GM12892 (cell line): ENCODE results near the gene KDM4D. TPM values are rescaled to one million over a fixed set of nuclear protein-coding genes. Genes with fewer than 3 reads are reported as not detected.
A peak's percentile ranks its signal among the peaks of the same experiment; 100 is the strongest.
"Not testable (repeated sequence)": the region's sequence is repeated elsewhere in the genome, so short reads cannot be mapped to it uniquely, and the experiment has no call there.

Experiments used
- DNase-seq: peaks from one replicate; pipeline ENCODE4 v3.0.0; 2011; ENCODE audit not compliant: insufficient read length
- FAIRE-seq: peaks from 2 replicates; lab custom pipeline; 2011; peaks lifted over from hg19 to GRCh38; lab: Jason Lieb, UNC
- POLR2A ChIP-seq: IDR thresholded peaks from 2 replicates; pipeline ENCODE4 v1.6.1; 2011; ENCODE audit warnings: low read depth, low read length, control low read depth
- POLR2AphosphoS5 ChIP-seq: IDR thresholded peaks from 2 replicates; pipeline ENCODE4 v1.6.1; 2011; ENCODE audit warnings: low read depth, low read length, control low read depth
- TAF1 ChIP-seq: IDR thresholded peaks from 2 replicates; pipeline ENCODE4 v1.6.1; 2011; ENCODE audit warnings: low read depth, mild to moderate bottlenecking, control low read depth, low read length, borderline replicate concordance
- polyA plus RNA-seq: library from polyadenylated mRNA; unstranded; fragments of >200 nt; gene quantifications from one replicate; pipeline ENCODE4 v1.2.1, GENCODE V29; 2012; ENCODE audit warnings: missing spikeins, inconsistent platforms; ENCODE audit not compliant: missing spikeins

Gene KDM4D
- 1.3 TPM for polyA plus RNA-seq

- TF ChIP-seq POLR2AphosphoS5 = peak; percentile 90
- TF ChIP-seq TAF1 = peak; percentile 88
- TF ChIP-seq POLR2A = peak; percentile 90
- FAIRE-seq (peak; percentile 98), DNase-seq (peak; percentile 85)
Measured at GRCh38 chr11:94973099-94973968, at the start of gene KDM4D, which contains the start of gene CWC15. Gene KDM4D (plus strand): TSS chr11:94973709. CDS start chr11:94997373, 23,664 bp downstream. Gene CWC15 (minus strand): TSS chr11:94973556. CDS start chr11:94972185, 1,371 bp downstream.

- no peak for DNase-seq
- no peak for TF ChIP-seq POLR2A
- TF ChIP-seq POLR2AphosphoS5 = no peak
- TF ChIP-seq TAF1 = no peak
- FAIRE-seq = peak; percentile 54
Measured at GRCh38 chr11:94924171-94924572, 49.3 kb upstream of the KDM4D start.

GRCh38 chr11:94924612-94925011, 48.9 kb upstream of the KDM4D start:
- TF ChIP-seq TAF1 = no peak
- no peak for TF ChIP-seq POLR2AphosphoS5
- TF ChIP-seq POLR2A = no peak
- FAIRE-seq (no peak), DNase-seq (no peak)

GRCh38 chr11:94925422-94926270, 47.9 kb upstream of the KDM4D start:
- no peak for FAIRE-seq

GRCh38 chr11:94926271-94926625, 47.3 kb upstream of the KDM4D start:
- FAIRE-seq = peak; percentile 30

More at GRCh38 chr11:94925422-94926270, 47.9 kb upstream of the KDM4D start:
- TF ChIP-seq POLR2AphosphoS5 (no peak), TAF1 (no peak), POLR2A (no peak)
- DNase-seq = no peak

GRCh38 chr11:94926698-94927237, 46.7 kb upstream of the KDM4D start:
- TF ChIP-seq POLR2AphosphoS5 = no peak
- no peak for TF ChIP-seq TAF1
- no peak for TF ChIP-seq POLR2A
- DNase-seq = no peak
- FAIRE-seq = no peak

More at GRCh38 chr11:94926271-94926625, 47.3 kb upstream of the KDM4D start:
- TF ChIP-seq POLR2A (no peak), POLR2AphosphoS5 (no peak)
- DNase-seq = no peak

GRCh38 chr11:94928117-94928990, 45.2 kb upstream of the KDM4D start:
- TF ChIP-seq POLR2A (no peak), TAF1 (no peak), POLR2AphosphoS5 (no peak)
- no peak for FAIRE-seq

GRCh38 chr11:94932072-94932471, 41.4 kb upstream of the KDM4D start:
- FAIRE-seq = not testable (repeated sequence)

More at GRCh38 chr11:94928117-94928990, 45.2 kb upstream of the KDM4D start:
- no peak for DNase-seq

GRCh38 chr11:94932503-94932902, 41.0 kb upstream of the KDM4D start:
- DNase-seq = no peak
- FAIRE-seq = no peak
- TF ChIP-seq POLR2A = no peak
- TF ChIP-seq TAF1 = no peak
- no peak for TF ChIP-seq POLR2AphosphoS5

More at GRCh38 chr11:94932072-94932471, 41.4 kb upstream of the KDM4D start:
- DNase-seq = not testable (repeated sequence)

- TF ChIP-seq POLR2AphosphoS5 (no peak), TAF1 (no peak), POLR2A (no peak)
- FAIRE-seq (no peak), DNase-seq (no peak)
Measured at GRCh38 chr11:94933223-94934130, 40.0 kb upstream of the KDM4D start.
